ENCODE results near the gene TMEM107.

Gene TMEM107

DNA sequence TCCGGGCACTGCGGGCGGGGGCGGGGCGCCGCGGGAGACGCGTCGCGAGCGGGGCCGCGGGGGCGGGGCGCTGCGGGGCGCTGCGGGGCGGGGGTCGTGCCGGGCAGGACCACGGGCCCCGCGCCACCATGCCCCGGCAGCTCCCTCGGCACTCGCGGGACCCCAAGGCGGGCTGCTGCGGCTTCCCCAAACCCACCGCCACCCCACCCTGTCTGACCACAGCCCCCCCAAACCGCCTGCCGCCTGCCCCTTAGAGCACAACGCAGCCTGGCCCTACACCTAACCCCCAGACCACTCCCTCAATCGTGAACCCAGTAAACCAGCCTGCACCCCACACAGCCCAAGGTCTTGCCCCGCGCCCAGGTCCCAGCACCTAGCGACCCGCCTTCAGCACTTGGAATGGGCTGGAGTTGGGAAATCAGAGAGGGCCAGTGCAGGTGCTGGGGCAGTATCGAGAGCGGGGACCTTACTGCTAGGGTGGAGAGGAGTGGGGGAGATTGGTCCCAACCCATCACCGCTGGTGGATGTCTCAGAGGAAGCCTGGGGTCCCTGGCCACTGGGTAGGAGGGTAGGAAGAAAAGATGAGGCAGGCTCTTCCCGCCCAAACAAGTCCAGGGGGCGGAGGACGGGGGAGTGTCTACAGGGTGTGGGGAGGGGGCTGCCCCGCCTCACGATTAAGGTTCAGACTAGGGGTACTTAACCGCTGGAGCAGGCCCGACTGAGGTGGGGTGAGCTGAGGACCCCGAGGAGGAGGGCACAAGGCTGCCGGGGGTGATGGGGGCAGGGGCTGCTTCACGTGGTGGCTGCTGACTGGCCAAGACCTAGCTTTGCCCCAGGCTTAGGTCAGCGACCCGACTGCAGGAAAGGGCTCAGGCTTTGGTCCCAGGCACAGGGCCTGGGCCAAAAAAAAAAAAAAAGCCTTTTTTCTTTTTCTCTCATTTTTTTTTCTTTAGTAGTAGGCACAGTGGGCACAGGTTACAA, 12.9 kb downstream of the TMEM107 start:
- peak overlapping the region; percentile 94 for H3K4me3 ChIP-seq (ENCODE audit: low read depth, low read length)

DNA sequence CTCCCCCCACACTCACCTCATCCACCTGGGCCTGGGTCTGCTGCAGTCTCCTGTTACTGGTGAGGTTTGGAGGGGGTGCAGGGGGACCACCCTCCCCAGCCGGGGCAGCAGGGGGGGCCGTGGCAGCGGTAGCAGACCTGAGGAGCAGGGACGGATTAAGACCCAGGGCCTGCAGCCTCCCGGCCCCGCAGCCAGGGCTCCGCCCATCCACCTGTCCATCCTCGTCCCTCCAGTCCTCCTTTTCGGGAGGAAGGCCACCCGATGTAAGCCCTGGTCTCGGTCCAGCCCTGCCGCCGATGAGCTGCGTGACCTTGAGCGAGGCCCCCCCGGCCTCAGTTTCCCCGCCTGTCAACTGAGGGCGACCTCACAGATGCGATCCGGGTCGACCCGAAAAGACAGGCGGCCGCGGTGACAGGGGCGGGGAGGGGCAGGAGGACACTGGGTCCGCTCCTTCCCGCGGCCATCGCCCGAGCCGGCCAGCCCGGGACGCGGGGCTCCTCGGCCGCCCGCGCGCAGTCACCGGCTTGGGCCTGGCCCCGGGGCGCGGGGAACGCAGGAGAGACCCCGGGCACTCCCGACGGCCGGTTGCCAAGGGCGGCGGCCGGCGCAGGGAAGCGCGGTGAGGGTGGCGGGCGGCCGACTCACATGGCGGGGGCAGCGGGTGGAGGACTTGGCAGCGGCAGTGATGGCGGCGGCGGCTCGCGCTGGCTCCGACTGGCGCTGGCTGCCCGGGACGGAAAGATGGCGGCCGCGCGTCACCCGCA, 13.8 kb downstream of the TMEM107 start, which contains the start of gene VAMP2:
Gene VAMP2 (minus strand): TSS at position 716 of the 764 bp plus-strand sequence. CDS start 69 bp downstream, at position 647.
- peak within 1 kb of the TSS; percentile 94 for H3K4me3 ChIP-seq (ENCODE audit: low read depth, low read length)

DNA sequence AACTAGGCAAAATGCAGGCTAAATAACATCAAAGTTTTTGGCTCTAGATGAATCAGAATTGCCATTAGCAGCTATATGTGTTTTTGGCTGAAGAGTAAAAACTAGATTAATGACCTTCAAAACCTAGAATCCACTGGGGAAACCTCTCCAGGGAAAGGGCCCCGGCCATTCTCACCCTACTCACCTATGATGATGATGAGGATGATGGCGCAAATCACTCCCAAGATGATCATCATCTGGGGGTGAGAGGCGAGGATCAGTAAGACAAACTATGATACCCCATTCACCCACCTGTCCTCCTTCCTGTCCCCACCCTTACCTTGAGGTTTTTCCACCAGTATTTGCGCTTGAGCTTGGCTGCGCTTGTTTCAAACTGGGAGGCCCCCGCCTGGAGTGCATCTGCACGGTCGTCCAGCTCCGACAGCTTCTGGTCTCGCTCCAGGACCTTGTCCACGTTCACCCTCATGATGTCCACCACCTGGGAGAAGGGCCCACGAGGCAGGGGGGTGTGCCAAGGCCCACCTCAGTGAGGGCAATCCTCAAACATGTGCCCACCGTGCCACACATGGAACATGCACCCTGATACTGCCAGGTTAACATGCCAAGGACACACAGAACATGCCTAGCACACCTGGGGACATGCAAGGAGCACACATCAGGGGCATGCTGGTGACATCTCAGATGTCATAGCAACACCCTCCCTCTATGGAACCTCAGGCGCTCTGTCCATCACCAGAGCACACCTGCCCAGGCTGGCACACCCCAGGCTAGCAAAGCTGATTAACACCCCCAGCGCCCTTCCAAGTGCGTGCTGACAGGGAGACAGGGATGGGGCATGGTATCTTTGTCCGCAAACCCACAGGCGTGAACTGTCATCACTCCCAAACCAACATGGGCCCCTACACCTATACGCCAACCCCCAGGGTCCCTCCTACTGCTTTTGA, 14.6 kb downstream of the TMEM107 start:
- peak overlapping the region; percentile 94 for H3K4me3 ChIP-seq (ENCODE audit: low read depth, low read length)

DNA sequence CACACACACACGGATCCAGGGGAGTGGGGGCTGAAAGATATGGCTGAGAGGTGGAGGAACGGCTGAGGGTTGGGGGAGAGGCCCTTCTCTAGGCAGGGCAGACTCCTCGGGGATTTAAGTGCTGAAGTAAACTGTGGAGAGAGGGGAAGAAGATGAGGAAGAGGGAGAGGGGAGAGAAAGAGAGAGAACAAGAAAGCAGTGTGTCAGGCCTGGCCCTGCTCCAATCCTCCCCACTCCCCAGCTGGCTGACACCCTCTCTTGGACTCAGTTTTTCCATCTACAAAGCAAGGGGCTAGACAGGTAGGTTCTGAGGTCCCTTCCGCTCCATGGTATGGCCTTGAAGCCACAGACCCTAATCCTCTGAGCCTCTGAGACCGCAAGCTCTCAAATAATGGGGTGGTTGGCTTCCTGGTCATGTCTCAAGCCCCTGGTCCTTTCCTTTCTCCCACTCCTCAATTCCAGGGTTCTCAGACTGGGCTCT, 15.4 kb downstream of the TMEM107 start:
- H3K4me3 ChIP-seq (ENCODE audit: low read depth, low read length): no peak overlapping the region

DNA sequence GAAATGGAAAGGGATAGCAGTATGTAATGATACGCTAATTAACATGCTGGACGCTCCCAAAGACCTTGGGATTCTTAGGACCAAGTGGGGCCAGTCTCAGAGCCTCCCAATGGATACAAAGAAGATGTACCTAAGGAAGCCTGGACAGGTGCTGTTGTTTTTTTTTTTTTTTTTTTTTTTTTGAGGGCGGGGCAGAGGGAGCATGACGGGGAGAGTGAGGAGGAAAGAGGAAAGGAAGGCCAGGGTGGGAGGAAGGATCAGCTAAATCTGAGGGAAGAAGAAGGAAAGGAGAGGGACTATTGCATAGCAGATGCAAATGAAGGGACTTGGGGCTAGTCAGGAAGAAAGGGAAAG, 16.0 kb downstream of the TMEM107 start:
- H3K4me3 ChIP-seq (ENCODE audit: low read depth, low read length): no peak overlapping the region

DNA sequence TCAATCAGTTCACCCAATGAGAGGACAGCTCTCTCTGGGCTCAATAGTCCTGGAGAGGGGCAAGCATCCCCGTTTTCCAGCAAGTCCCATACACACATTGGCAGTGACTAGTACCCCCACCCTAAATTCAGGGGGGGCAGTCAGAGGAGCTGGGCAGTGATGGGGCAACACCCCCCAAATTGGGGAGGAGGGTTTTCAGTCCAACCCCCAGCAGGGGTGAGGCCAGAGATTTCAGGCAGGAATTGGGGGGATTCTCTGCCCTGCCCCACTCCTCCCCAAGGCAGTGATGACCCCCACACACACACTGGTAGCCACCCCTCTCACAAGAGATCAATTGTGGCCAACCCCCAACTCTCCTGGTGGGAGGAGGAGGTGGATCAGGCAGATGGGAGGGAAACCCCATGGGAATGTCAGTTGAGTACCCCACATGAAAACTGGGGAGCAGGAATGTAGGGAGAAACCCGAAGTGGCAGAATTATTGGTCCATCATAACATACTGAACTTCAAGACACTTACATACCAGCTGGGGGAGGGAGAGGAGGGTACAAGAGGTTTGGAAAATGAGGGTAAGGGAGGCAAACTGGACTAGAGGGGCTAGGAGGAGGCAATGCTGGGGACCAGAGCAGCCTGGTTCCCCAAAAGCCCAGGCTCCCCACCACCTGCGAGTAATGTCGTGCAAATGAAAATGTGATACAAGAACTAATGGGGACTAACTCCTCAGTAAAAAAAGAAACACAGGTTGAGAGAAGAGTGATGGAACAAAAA, 16.5 kb downstream of the TMEM107 start:
- no peak overlapping the region for H3K4me3 ChIP-seq (ENCODE audit: low read depth, low read length)

DNA sequence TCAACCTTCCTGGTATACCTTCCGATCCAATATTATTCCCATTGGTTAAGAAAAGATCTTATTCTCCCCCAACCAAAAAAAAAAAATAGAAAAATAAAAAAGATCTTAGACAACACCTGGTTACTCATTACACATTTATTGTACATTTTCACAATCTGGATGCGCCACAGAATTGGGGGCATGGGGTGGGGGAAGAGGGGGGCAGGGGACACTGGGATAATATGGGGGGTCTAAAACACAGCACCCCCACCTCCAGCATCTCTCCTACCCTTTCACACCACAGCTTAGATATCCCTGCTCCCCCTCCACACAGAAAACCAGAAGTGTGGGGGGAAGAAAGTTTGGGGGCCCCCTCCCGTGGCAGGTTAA, 17.2 kb downstream of the TMEM107 start:
- no peak overlapping the region for H3K4me3 ChIP-seq (ENCODE audit: low read depth, low read length)

DNA sequence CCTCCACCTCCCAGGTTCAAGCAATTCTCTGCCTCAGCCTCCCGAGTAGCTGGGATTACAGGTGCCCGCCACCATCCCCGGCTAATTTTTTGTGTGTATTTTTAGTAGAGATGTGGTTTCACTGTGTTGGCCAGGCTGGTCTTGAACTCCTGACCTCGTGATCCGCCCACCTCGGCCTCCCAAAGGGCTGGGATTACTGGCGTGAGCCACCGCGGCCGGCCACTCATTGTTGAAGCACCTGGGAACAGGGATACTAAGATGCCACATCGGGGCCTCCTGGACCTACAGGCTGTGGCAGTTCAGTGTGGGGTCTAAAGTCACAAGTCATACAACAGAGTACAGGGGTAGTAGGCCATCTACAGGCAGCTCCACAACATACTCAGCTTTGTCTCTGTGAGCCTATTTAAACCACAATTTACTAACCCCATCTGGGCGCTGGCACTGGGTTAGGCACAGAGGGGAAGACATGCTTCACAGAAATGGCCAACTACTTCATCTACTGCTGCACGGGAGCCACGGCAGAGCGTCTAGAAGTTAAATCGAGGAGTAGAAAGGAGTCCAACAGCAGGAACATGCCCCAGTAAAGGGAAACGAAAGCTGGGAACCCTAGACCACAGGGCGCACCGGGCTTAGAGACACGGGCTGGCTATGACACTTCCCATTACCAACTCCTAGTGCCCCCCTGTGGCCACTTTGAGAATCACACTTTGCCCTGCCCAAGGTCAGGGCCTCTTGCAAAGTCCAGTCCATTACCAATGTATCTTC, 17.7 kb downstream of the TMEM107 start:
- no peak overlapping the region for H3K4me3 ChIP-seq (ENCODE audit: low read depth, low read length)

DNA sequence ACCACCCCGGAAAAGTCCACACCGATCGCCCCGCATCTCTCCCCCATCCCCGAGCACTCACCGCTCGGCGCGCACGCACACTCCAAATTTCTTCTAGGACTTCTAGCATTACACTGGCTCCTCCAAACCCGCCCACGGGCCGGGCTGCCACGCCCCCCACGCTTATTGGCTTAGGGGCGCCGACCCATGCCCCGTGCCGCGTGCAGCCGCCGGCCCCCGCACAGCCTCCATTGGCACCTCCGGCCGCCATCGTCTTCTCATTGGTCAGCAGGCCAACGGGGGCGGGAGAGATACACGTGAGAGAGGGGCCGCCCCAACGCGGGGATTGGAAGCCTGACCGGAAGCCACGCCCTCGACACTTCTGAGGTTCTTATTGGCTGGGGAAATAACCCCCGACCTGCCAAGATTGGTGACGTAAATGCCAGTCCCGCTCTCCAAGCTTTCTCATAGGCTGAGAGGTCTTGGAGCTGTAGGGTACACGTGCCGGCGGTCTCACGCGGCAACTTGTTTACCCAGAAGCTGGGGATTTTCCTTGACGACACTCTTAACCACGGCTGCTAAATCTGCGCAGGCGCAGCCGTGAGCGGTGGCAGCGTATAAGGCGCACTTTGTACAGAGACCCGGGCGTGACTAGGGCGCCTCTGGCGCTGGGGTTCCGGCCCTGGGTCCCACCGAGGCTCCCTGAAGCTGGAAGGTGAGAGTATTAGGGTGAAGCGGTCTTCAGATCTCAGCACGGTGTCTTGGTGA, 19.8 kb downstream of the TMEM107 start:
- H3K4me3 ChIP-seq (ENCODE audit: low read depth, low read length): peak overlapping the region; percentile 75

DNA sequence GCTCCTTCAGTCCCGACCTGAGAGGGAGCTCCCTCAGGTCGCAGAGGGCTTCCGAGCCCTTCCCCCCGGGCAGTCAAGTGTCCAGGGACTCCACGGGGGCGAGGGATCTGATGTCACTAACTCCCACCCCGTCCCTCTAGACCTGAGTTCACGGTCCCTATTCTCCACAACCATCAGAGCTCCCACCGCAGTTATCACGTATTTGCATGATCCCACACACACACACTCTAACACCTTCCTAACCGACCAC, 20.3 kb downstream of the TMEM107 start:
- peak overlapping the region; percentile 75 for H3K4me3 ChIP-seq (ENCODE audit: low read depth, low read length)

DNA sequence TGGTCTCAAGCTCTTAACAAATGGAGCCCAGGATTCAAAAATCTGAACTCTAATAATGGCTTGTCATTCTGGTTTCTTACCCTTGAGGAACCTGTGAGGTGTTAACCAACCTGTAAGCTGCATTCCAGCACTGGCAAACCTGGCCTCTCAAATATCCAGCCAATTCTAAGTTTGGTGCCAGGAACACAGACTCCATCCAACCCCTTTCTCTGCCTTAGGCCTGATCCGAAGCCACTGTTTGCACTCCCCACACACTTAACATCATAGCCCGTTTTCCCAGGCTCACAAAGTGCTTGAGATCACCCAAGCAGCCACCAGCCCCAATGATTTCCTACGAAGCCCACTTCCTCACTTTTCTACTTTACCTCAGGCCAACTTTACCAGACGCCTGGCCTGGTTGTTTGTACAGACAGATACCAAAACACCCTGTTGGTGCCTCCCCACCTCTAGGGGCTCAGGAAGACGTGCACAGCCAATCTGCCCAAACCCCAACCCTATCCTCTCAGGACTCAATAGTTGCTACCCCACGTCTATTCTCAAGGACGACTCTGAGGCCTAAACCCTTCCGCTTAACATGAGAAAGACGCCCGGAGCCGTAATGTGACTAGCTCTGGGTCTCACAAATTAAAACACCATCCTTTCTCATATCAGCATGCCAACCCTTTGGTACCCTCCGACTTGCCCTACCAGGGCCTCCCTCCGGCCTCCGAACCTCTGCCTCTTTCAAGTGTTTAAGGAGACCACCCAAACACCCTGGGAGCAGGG, 20.8 kb downstream of the TMEM107 start:
- peak overlapping the region; percentile 75 for H3K4me3 ChIP-seq (ENCODE audit: low read depth, low read length)

DNA sequence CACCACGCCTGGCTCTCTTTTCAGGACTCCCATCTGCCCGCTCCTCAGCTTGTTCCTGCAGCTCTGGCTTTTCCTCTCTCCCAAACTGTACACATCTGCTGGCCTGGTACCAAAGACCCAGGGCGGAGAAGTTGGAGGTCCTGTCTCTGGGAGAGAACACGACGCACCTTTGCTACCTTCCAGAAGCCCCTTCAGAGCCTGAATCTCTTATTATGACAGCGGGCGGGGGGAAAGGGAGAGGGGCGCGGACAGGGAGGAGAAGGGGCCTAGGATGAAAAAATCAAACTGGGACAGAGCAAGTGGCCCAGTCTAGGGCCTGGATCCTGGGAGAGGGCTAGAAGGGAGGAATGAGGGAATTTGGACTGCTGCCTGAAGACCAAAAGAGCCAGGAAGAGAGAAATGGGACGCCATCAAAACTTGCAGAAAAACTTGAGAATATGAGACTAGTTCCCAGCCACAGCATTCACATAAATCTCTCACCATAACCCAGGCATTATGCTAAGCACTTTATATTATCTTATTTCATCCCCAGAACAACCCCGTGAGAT, 21.5 kb downstream of the TMEM107 start:
- peak overlapping the region; percentile 5 for H3K4me3 ChIP-seq (ENCODE audit: low read depth, low read length)

DNA sequence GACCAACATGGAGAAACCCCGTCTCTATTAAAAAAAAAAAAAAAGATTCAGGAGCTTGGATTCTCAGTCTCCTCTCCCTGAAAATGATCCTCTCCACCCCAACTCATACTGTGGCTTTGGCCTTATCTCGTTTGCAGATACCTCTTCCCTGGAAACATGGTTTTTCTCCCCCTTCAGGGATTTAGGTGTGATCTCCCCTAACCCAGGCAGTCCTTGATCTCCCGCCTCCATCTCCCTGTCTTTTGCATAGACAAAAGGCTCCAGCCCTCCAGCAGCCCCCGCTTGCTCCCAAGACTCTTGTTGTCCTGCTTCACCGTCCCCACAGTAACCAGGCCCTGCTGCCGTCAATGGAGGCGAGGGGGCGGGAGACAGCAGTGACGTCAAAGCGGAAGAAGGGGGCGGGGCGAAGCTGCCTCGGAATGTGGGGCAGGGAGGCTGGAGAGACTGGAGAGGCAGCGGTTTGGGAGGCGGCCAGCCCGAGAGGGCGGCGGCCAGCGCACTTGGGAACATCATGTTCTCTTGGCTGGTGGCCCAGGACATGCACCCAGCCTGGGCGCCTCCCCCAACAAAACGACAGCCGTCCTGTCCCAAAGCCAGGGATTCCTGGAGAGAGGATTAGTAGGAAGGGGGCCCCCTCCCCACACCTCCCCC, 22.1 kb downstream of the TMEM107 start:
- H3K4me3 ChIP-seq (ENCODE audit: low read depth, low read length): peak overlapping the region; percentile 5

DNA sequence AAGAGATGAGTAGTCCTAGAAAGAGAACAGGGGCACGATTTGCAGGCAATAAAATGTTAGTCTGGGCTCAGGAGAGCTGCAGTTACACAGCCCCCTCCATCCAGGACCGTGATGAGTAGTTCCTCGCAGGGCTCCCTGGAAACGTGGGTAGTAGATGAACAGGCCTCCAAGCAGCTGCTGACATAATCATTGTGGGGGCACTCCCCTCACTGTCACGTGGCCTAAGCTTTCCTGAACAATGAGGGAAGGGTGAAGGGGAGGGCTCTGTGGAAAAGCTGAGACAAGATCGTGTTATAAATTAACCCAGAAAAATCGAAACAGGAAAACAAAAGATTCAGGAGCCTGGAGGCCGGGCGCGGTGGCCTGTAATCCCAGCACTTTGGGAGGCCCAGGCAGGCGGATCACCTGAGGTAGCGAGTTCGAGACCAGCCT, 22.6 kb downstream of the TMEM107 start:
- H3K4me3 ChIP-seq (ENCODE audit: low read depth, low read length): no peak overlapping the region

DNA sequence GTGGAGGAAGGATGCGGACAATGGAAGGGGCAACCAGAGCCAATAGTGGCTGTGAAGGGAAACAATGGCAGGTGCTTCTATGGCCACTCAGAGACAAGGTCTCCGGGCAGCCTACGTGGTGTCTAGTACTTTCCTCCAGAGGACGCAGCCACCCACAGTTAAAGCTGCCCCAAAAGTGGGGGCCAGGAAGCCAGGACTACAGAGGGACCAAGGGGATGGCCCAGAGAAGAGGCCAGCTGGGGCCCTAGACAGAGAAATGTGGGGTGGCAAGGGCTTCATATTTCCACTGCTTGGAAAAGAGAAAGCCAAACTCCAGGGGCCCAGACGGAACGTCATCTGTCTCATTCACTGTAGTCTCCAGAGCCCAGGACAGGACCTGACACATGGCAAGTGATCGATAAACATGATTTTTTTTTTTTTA, 23.1 kb downstream of the TMEM107 start:
- no peak overlapping the region for H3K4me3 ChIP-seq (ENCODE audit: low read depth, low read length)

DNA sequence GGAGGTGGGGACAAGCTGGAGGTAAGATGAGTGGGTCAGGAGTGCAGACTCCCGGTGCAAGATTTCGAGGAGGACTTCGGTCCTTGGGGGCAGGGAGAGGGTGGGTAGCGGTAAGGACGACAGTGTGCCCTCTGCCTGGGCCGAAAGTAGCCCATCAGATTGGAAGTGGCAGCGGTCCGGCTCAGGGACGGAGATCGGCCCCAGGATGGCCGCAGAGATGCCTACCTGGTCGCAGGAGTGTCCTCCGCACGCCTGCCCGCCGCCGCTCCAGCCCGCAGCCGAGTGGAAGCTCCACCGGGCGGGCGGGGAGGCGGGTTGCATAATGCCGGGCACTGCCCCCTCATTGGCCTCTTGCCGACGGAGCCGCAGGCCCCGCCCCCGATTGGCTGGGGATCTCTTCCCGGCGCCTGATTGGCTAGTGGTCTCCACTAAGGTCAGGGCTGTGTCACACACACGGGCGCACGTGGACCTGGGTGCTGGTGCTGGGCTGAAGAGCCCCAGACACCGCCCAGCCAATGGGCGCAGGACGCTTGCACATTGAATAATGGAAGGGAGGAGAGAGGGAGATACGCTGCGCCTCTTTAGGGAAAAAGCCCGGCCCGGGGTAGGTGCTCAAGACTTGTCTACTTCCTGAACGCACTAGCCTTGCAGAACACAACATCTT, 23.9 kb downstream of the TMEM107 start, which contains the start of gene PER1:
Gene PER1 (minus strand): TSS at position 293 of the 664 bp plus-strand sequence. CDS start 1,698 bp downstream, outside the sequence.
- peak within 1 kb of the TSS; percentile 84 for H3K4me3 ChIP-seq (ENCODE audit: low read depth, low read length)
